Trophoblast cell (in vitro differentiated cells and primary cell): ENCODE results near the gene TBC1D9B.

Experiments used
- DNase-seq, 2 donors: peaks; one replicate each; pipeline ENCODE4 v3.0.0-alpha.2; 2016
- H2AFZ ChIP-seq: 2 replicates; pipeline ENCODE4 v1.6.1; 2013; ENCODE audit warnings: low read length, moderate library complexity, mild to moderate bottlenecking; ENCODE audit not compliant: insufficient read depth, poor library complexity
- H2AK5ac ChIP-seq: 2 replicates; pipeline ENCODE4 v1.6.1; 2013; ENCODE audit warnings: mild to moderate bottlenecking, low read length
- H2BK120ac ChIP-seq: 2 replicates; pipeline ENCODE4 v1.6.1; 2013; ENCODE audit warnings: low read length, mild to moderate bottlenecking, moderate library complexity; ENCODE audit not compliant: insufficient read depth, poor library complexity
- H2BK12ac ChIP-seq: 2 replicates; pipeline ENCODE4 v1.6.1; 2013; ENCODE audit warnings: mild to moderate bottlenecking, low read length, moderate library complexity
- H2BK5ac ChIP-seq: 2 replicates; pipeline ENCODE4 v1.6.1; 2013; ENCODE audit warnings: low read length, low read depth, moderate library complexity, mild to moderate bottlenecking; ENCODE audit not compliant: poor library complexity
- H3K14ac ChIP-seq: 2 replicates; pipeline ENCODE4 v1.6.1; 2013; ENCODE audit warnings: mild to moderate bottlenecking, low read length
- H3K18ac ChIP-seq: 2 replicates; pipeline ENCODE4 v1.6.1; 2013; ENCODE audit warnings: mild to moderate bottlenecking, low read length
- H3K23ac ChIP-seq: 2 replicates; pipeline ENCODE4 v1.6.1; 2013; ENCODE audit warnings: low read length
- H3K27ac ChIP-seq: 2 replicates; pipeline ENCODE4 v1.5.1; 2013; ENCODE audit warnings: low read depth, mild to moderate bottlenecking, inconsistent platforms, low read length, moderate library complexity
- H3K27me3 ChIP-seq: 2 replicates; pipeline ENCODE4 v1.6.1; 2013; ENCODE audit warnings: inconsistent platforms, mild to moderate bottlenecking, low read length, moderate library complexity; ENCODE audit not compliant: insufficient read depth
- H3K36me3 ChIP-seq, 2 experiments: 1 replicate in 1 of 2; 2 replicates in 1 of 2; pipeline ENCODE4 v1.6.1; 2013; ENCODE audit warnings: low read length in 2 of 2, mild to moderate bottlenecking in 2 of 2, moderate library complexity in 1 of 2; ENCODE audit not compliant: insufficient read depth in 2 of 2, control insufficient read depth in 1 of 2
- H3K4ac ChIP-seq: 2 replicates; pipeline ENCODE4 v1.6.1; 2013; ENCODE audit warnings: low read depth, mild to moderate bottlenecking, low read length, moderate library complexity
- H3K4me1 ChIP-seq, 2 experiments: 1 replicate in 1 of 2; 2 replicates in 1 of 2; pipeline ENCODE4 v1.6.1; 2013; ENCODE audit warnings: low read length in 2 of 2, mild to moderate bottlenecking in 2 of 2, moderate library complexity in 1 of 2; ENCODE audit not compliant: insufficient read depth in 2 of 2, control insufficient read depth in 1 of 2
- H3K4me2 ChIP-seq: 2 replicates; pipeline ENCODE4 v1.6.1; 2013; ENCODE audit warnings: inconsistent platforms, mild to moderate bottlenecking, low read length, moderate library complexity
- H3K4me3 ChIP-seq: 2 replicates; pipeline ENCODE4 v1.5.1; 2013; ENCODE audit warnings: mild to moderate bottlenecking, low read depth, low read length, inconsistent platforms
- H3K79me1 ChIP-seq: one replicate; pipeline ENCODE4 v1.6.1; 2013; ENCODE audit warnings: low read length
- H3K79me2 ChIP-seq: 2 replicates; pipeline ENCODE4 v1.6.1; 2013; ENCODE audit warnings: low read length, mild to moderate bottlenecking; ENCODE audit not compliant: control insufficient read depth, insufficient read depth, poor library complexity
- H3K9ac ChIP-seq: 2 replicates; pipeline ENCODE4 v1.6.1; 2013; ENCODE audit warnings: mild to moderate bottlenecking, low read length
- H3K9me3 ChIP-seq: 2 replicates; pipeline ENCODE4 v1.6.1; 2013; ENCODE audit warnings: low read depth, mild to moderate bottlenecking, control low read depth, inconsistent platforms, low read length; ENCODE audit not compliant: insufficient read depth
- H4K12ac ChIP-seq: 2 replicates; pipeline ENCODE4 v1.6.1; 2013; ENCODE audit warnings: low read depth, mild to moderate bottlenecking, low read length, moderate library complexity
- H4K8ac ChIP-seq: 2 replicates; pipeline ENCODE4 v1.6.1; 2013; ENCODE audit warnings: low read depth, mild to moderate bottlenecking, low read length, moderate library complexity
- H4K91ac ChIP-seq: one replicate; pipeline ENCODE4 v1.6.1; 2013; ENCODE audit warnings: low read depth, mild to moderate bottlenecking, low read length, moderate library complexity
- WGBS: extraction: QIAGEN DNeasy Blood & Tissue Kit; methylation state at CpG from one replicate; pipeline ENCODE4 v1.1.7; 2013; ENCODE audit warnings: missing lambda C conversion rate; ENCODE audit not compliant: insufficient read length, insufficient coverage; ENCODE audit errors: extremely low coverage; 5-methylcytosine and 5-hydroxymethylcytosine counted together

The TBC1D9B gene

DNA sequence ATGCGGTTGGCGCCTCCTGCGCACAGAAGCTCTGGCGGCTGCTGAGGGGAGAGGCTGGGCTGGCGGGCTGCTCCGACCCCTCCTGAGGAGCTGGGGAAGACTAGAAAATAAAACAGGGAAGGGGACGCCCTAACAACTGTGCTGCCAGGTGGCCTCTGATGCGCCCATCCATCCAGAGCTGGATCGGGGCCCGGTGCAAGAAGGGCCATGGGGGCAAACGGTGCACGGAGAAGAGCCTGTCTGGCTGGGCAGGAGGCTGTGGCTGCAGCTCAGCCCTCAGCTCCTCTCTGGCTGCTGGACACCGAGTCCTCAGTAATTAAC, 28.0 kb downstream of the TBC1D9B start:
- Histone ChIP-seq H3K79me2 (no peaks in the 10 kb centered on the region), H3K14ac (no peak overlapping the region), H3K36me3 (peaks cover 50 to 63% of the 10 kb centered on the region in 2 experiments), H4K12ac (no peak overlapping the region), H2AFZ (no peak overlapping the region), H2BK120ac (no peak overlapping the region), H3K4ac (no peak overlapping the region), H2AK5ac (no peak overlapping the region), H2BK5ac (no peak overlapping the region), H3K9ac (no peak overlapping the region), H3K4me1 (no peaks in the 10 kb centered on the region), H4K91ac (no peak overlapping the region), H3K27ac (no peak overlapping the region), H2BK12ac (no peak overlapping the region), H3K27me3 (no peaks in the 10 kb centered on the region), H3K18ac (no peak overlapping the region), H3K4me3 (no peak overlapping the region), H3K23ac (no peak overlapping the region), H4K8ac (no peak overlapping the region), H3K4me2 (no peak overlapping the region), H3K9me3 (peaks cover 11% of the 10 kb centered on the region), H3K79me1 (no peaks in the 10 kb centered on the region)
- no CpG with 5 or more reads among the region's 13 CpGs for WGBS
- DNase-seq = no peak

DNA sequence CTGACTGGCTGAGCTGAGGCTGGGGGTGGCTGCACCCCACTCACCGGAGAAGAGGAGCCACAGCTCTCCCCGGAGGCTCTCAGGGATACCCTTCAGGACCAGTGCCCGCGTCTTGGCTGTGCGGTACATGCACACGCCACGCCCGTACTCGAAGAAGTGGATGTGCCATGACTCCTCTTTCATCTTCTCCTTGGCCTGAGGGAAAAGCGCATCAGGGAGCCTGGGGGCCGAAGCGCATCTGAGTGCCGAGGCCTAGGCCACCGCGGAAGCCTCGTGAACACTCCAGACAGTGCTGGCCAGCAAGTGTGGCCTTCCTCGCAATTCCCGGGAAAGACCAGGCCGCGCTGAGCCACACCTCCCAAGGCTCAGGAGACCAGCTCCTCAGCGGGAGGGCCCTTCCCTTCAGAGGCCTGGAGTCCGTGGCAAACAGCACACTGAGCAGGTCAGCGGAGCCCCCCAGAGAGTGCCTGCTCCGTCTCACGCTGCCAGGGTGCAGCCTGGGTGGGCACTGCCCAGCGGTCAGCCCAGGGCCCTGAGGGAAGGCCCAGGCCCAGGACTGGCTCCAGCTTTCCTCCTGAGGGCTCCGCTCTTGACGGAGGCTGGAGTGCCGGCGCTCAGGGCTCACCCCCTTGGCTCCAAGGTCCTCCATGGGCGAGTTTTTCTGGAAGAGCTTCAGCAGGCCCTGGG, 28.6 kb downstream of the TBC1D9B start:
- Histone ChIP-seq H3K79me2 (no peaks in the 10 kb centered on the region), H2BK120ac (no peak overlapping the region), H2AK5ac (no peak overlapping the region), H2BK5ac (no peak overlapping the region), H3K9me3 (peaks cover 9% of the 10 kb centered on the region), H2AFZ (no peak overlapping the region), H3K36me3 (peaks cover 53 to 63% of the 10 kb centered on the region in 2 experiments), H4K12ac (no peak overlapping the region), H3K18ac (no peak overlapping the region), H4K91ac (no peak overlapping the region), H3K27ac (no peak overlapping the region), H3K4me1 (no peaks in the 10 kb centered on the region), H4K8ac (no peak overlapping the region), H3K27me3 (no peaks in the 10 kb centered on the region), H3K23ac (no peak overlapping the region), H3K9ac (no peak overlapping the region), H3K4me3 (no peak overlapping the region), H3K4ac (no peak overlapping the region), H3K14ac (no peak overlapping the region), H3K4me2 (no peak overlapping the region), H2BK12ac (no peak overlapping the region), H3K79me1 (no peaks in the 10 kb centered on the region)
- WGBS = no CpG with 5 or more reads among the region's 31 CpGs
- no peak for DNase-seq

DNA sequence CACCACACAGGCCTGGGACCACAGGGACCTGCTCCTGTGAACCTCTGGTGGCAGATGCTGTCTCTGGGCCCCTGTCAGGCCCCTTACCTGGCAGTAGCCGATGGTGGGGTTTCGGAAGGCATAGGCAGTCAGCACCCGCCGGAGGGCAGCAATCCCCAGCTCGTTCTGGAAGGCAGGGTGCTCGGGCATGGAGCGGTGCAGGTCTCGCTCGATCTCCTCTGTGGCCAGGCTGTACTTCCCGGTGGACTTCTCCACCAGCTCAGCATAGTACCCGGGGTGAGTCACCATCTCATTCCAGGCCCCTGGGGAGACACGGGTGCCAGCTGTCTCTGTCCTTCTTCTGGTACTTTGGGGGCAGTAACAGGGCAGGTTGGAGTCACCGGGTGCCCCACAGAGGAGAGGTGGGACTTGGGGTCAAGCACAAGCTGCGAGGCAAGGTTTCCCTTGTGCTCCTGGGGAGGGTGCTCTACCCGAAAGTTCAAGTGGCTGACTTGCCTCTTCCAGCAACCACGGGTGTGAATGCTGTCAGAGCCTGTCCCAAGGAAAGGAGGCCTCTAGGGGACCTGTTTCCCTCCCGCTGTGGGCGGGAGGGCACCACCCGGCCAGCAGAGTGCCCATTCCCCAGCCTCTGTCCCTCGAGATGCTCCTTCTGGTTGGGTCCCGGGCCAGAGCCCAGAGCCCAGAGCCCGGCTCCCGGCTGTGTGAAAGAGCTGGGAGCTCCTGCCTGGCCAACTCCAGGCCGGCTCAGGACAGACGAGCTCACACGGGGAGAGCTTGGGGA, 29.3 kb downstream of the TBC1D9B start:
- no peak overlapping the region for H4K8ac ChIP-seq
- H3K9me3 ChIP-seq = peaks cover 7% of the 10 kb centered on the region
- H3K18ac ChIP-seq = no peak overlapping the region
- no peak overlapping the region for H2BK120ac ChIP-seq
- WGBS = no CpG with 5 or more reads among the region's 26 CpGs
- H3K23ac ChIP-seq = no peak overlapping the region
- H3K27ac ChIP-seq = no peak overlapping the region
- H3K4ac ChIP-seq = no peak overlapping the region
- no peak overlapping the region for H2AK5ac ChIP-seq
- no peak overlapping the region for H2BK12ac ChIP-seq
- no peak overlapping the region for H2AFZ ChIP-seq
- no peak for DNase-seq
- H3K14ac ChIP-seq = no peak overlapping the region
- H3K9ac ChIP-seq = no peak overlapping the region
- no peak overlapping the region for H3K4me3 ChIP-seq
- no peaks in the 10 kb centered on the region for H3K79me2 ChIP-seq
- H4K12ac ChIP-seq = no peak overlapping the region
- no peak overlapping the region for H4K91ac ChIP-seq
- H2BK5ac ChIP-seq = no peak overlapping the region
- no peaks in the 10 kb centered on the region for H3K27me3 ChIP-seq
- no peaks in the 10 kb centered on the region for H3K4me1 ChIP-seq
- H3K4me2 ChIP-seq = no peak overlapping the region
- no peaks in the 10 kb centered on the region for H3K79me1 ChIP-seq
- peaks cover 57 to 64% of the 10 kb centered on the region in 2 experiments for H3K36me3 ChIP-seq

GRCh38 chr5:179876610-179876952, 31.1 kb downstream of the TBC1D9B start:
- Histone ChIP-seq H3K36me3 (peaks cover 67 to 73% of the 10 kb centered on the region in 2 experiments), H4K91ac (no peak overlapping the region), H3K18ac (no peak overlapping the region), H4K12ac (no peak overlapping the region), H2BK5ac (no peak overlapping the region), H3K4me2 (no peak overlapping the region), H2AK5ac (no peak overlapping the region), H3K4ac (no peak overlapping the region), H2BK120ac (no peak overlapping the region), H2AFZ (no peak overlapping the region), H3K27me3 (no peaks in the 10 kb centered on the region), H3K23ac (no peak overlapping the region), H3K9ac (no peak overlapping the region), H2BK12ac (no peak overlapping the region), H3K4me1 (no peaks in the 10 kb centered on the region), H3K4me3 (no peak overlapping the region), H3K79me1 (no peaks in the 10 kb centered on the region), H3K9me3 (peaks cover 3% of the 10 kb centered on the region), H3K79me2 (no peaks in the 10 kb centered on the region), H3K14ac (no peak overlapping the region), H4K8ac (no peak overlapping the region), H3K27ac (no peak overlapping the region)
- DNase-seq = no peak
- WGBS = no CpG with 5 or more reads among the region's 3 CpGs
